ENCODE results near the gene TAS2R50. TPM values are rescaled to one million over a fixed set of nuclear protein-coding genes. Genes with fewer than 3 reads are reported as not detected.

Gene TAS2R50
- total and polyA plus RNA-seq, 4 donors: 0.89 to 7.8 TPM; not detected in 2

GRCh38 chr12:11016937-11017336 is 30.2 kb upstream of the TAS2R50 start:
- Histone ChIP-seq H3K4me3 (ENCODE audit: low read depth in 1 of 3, low read length in 3 of 3) (no peak overlapping the region), H3K9ac (ENCODE audit: low read depth in 1 of 2, low read length in 2 of 2) (no peak overlapping the region), H3K27ac (ENCODE audit: low read depth in 1 of 2, low read length in 2 of 2) (no peak overlapping the region), H3K27me3 (ENCODE audit: control insufficient read depth in 4 of 4, insufficient read depth in 4 of 4, low read length in 3 of 4) (no peaks in the 10 kb centered on the region), H3K36me3 (ENCODE audit: control insufficient read depth in 4 of 4, insufficient read depth in 3 of 4, low read depth in 1 of 4, low read length in 3 of 4) (no peaks in the 10 kb centered on the region), H3K9me3 (ENCODE audit: control insufficient read depth in 4 of 4, low read length in 3 of 4) (no peaks in the 10 kb centered on the region), H3K4me1 (ENCODE audit: control insufficient read depth in 4 of 4, insufficient read depth in 4 of 4, low read length in 3 of 4) (peaks cover 0 to 10% (median 4%) of the 10 kb centered on the region in 4 donors)
- WGBS: 93% methylated on average over 1 of the region's 1 CpG
- no peak for TF ChIP-seq RAD21 (IDR thresholded peaks at IDR 0.05)
- no peak for TF ChIP-seq HNF4G (IDR thresholded peaks at IDR 0.05)
- no peak for TF ChIP-seq FOXA2 (IDR thresholded peaks at IDR 0.05)
- TF ChIP-seq FOXA1 (IDR thresholded peaks at IDR 0.05): no peak
- no peak for TF ChIP-seq RXRA (IDR thresholded peaks at IDR 0.05)
- no peak for TF ChIP-seq TAF1 (conservative IDR thresholded peaks at IDR 0.05)
- TF ChIP-seq GABPA (IDR thresholded peaks at IDR 0.05 in 1 of 2, conservative IDR thresholded peaks at IDR 0.05 in 1 of 2): no peak
- TF ChIP-seq EGR1 (IDR thresholded peaks at IDR 0.05; ENCODE audit: low read depth in 2 of 2): no peak
- TF ChIP-seq, protein P1, sequence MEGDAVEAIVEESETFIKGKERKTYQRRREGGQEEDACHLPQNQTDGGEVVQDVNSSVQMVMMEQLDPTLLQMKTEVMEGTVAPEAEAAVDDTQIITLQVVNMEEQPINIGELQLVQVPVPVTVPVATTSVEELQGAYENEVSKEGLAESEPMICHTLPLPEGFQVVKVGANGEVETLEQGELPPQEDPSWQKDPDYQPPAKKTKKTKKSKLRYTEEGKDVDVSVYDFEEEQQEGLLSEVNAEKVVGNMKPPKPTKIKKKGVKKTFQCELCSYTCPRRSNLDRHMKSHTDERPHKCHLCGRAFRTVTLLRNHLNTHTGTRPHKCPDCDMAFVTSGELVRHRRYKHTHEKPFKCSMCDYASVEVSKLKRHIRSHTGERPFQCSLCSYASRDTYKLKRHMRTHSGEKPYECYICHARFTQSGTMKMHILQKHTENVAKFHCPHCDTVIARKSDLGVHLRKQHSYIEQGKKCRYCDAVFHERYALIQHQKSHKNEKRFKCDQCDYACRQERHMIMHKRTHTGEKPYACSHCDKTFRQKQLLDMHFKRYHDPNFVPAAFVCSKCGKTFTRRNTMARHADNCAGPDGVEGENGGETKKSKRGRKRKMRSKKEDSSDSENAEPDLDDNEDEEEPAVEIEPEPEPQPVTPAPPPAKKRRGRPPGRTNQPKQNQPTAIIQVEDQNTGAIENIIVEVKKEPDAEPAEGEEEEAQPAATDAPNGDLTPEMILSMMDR (IDR thresholded peaks at IDR 0.05; ENCODE audit: low read depth, low read length, missing input control): no peak
- no peak for TF ChIP-seq NR2F2 (IDR thresholded peaks at IDR 0.05)
- no peak for TF ChIP-seq ZBTB33 (IDR thresholded peaks at IDR 0.05)
- no peak for TF ChIP-seq SP1 (IDR thresholded peaks at IDR 0.05)
- TF ChIP-seq JUND (IDR thresholded peaks at IDR 0.05): no peak
- no peak for TF ChIP-seq HNF4A (conservative IDR thresholded peaks at IDR 0.05)
- no peak for TF ChIP-seq REST (IDR thresholded peaks at IDR 0.05)
- TF ChIP-seq, protein P2, sequence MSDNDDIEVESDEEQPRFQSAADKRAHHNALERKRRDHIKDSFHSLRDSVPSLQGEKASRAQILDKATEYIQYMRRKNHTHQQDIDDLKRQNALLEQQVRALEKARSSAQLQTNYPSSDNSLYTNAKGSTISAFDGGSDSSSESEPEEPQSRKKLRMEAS (IDR thresholded peaks at IDR 0.05): no peak
- no peak for DNase-seq (ENCODE audit: low spot score)

- Histone ChIP-seq H3K9ac (ENCODE audit: low read depth in 1 of 2, low read length in 2 of 2) (no peak overlapping the region), H3K36me3 (ENCODE audit: control insufficient read depth in 4 of 4, insufficient read depth in 3 of 4, low read depth in 1 of 4, low read length in 3 of 4) (no peaks in the 10 kb centered on the region), H3K4me1 (ENCODE audit: control insufficient read depth in 4 of 4, insufficient read depth in 4 of 4, low read length in 3 of 4) (peaks cover 0 to 10% (median 4%) of the 10 kb centered on the region in 4 donors), H3K9me3 (ENCODE audit: control insufficient read depth in 4 of 4, low read length in 3 of 4) (no peaks in the 10 kb centered on the region), H3K4me3 (ENCODE audit: low read depth in 1 of 3, low read length in 3 of 3) (no peak overlapping the region), H3K27me3 (ENCODE audit: control insufficient read depth in 4 of 4, insufficient read depth in 4 of 4, low read length in 3 of 4) (no peaks in the 10 kb centered on the region), H3K27ac (ENCODE audit: low read depth in 1 of 2, low read length in 2 of 2) (no peak overlapping the region)
- WGBS: 73% methylated on average over 4 of the region's 4 CpGs
- DNase-seq (ENCODE audit: low spot score): no peak
- no peak for TF ChIP-seq REST (IDR thresholded peaks at IDR 0.05)
- peak in 1 of 2 donors; percentile 5 for TF ChIP-seq RAD21 (IDR thresholded peaks at IDR 0.05)
- TF ChIP-seq RXRA (IDR thresholded peaks at IDR 0.05): peak in 1 of 2 donors; percentile 22
- TF ChIP-seq SP1 (IDR thresholded peaks at IDR 0.05): no peak
- TF ChIP-seq ZBTB33 (IDR thresholded peaks at IDR 0.05): no peak
- TF ChIP-seq FOXA1 (IDR thresholded peaks at IDR 0.05): peak; percentile 18
- TF ChIP-seq EGR1 (IDR thresholded peaks at IDR 0.05; ENCODE audit: low read depth in 2 of 2): no peak
- TF ChIP-seq HNF4A (conservative IDR thresholded peaks at IDR 0.05): peak; percentile 75 to 83
- no peak for TF ChIP-seq NR2F2 (IDR thresholded peaks at IDR 0.05)
- TF ChIP-seq, protein P2 (IDR thresholded peaks at IDR 0.05): peak; percentile 21
- TF ChIP-seq JUND (IDR thresholded peaks at IDR 0.05): no peak
- no peak for TF ChIP-seq FOXA2 (IDR thresholded peaks at IDR 0.05)
- peak; percentile 33 for TF ChIP-seq HNF4G (IDR thresholded peaks at IDR 0.05)
These were observed 29.2 kb upstream of the TAS2R50 start for GRCh38 chr12:11015775-11016430.
